Ishikawa (cell line): ENCODE results near the gene RIN2.

Experiments used
- CEBPB ChIP-seq: IDR thresholded peaks from 2 replicates; pipeline ENCODE4 v1.6.1; 2012
- CREB1 ChIP-seq: IDR thresholded peaks from 2 replicates; pipeline ENCODE4 v1.6.1; 2012; ENCODE audit warnings: low read depth
- EGR1 ChIP-seq: IDR thresholded peaks from 2 replicates; pipeline ENCODE4 v1.6.1; 2012
- EP300 ChIP-seq: IDR thresholded peaks from 2 replicates; pipeline ENCODE4 v1.6.1; 2012; ENCODE audit warnings: borderline replicate concordance
- FOXM1 ChIP-seq: IDR thresholded peaks from 2 replicates; pipeline ENCODE4 v1.6.1; 2012; ENCODE audit warnings: low read depth, borderline replicate concordance
- MAX ChIP-seq: IDR thresholded peaks from 2 replicates; pipeline ENCODE4 v1.6.1; 2012
- NFIC ChIP-seq: IDR thresholded peaks from 2 replicates; pipeline ENCODE4 v1.6.1; 2012
- RAD21 ChIP-seq: IDR thresholded peaks from 2 replicates; pipeline ENCODE4 v1.6.1; 2012; ENCODE audit warnings: low read depth
- REST ChIP-seq: IDR thresholded peaks from 2 replicates; pipeline ENCODE4 v1.6.1; 2012; ENCODE audit warnings: low read depth, mild to moderate bottlenecking
- TCF12 ChIP-seq: IDR thresholded peaks from 2 replicates; pipeline ENCODE4 v1.6.1; 2012; ENCODE audit warnings: low read depth
- TEAD4 ChIP-seq: IDR thresholded peaks from 2 replicates; pipeline ENCODE4 v1.6.1; 2012
- YY1 ChIP-seq: IDR thresholded peaks from 2 replicates; pipeline ENCODE4 v1.6.1; 2012; ENCODE audit warnings: low read depth

- TF ChIP-seq CEBPB (no peak), RAD21 (no peak), MAX (no peak), EP300 (no peak), EGR1 (no peak), YY1 (no peak), NFIC (no peak), REST (no peak), FOXM1 (no peak), TEAD4 (no peak), CREB1 (no peak), TCF12 (no peak)
These were observed 29.3 kb downstream of the RIN2 start for GRCh38 chr20:19787366-19787765.
